ENCODE measurements around the gene XPO4. TPM values are rescaled to one million over a fixed set of nuclear protein-coding genes. Genes with fewer than 3 reads are reported as not detected.
A peak's percentile ranks its signal among the peaks of the same experiment; 100 is the strongest.
"Not testable (repeated sequence)": the region's sequence is repeated elsewhere in the genome, so short reads cannot be mapped to it uniquely, and the experiment has no call there.

The XPO4 gene
- total and polyA plus RNA-seq, 2 donors (not counting 3 experiments of a cell fraction or from before 2014, with no cell fraction given) = 6.0 to 22.5 TPM

DNA sequence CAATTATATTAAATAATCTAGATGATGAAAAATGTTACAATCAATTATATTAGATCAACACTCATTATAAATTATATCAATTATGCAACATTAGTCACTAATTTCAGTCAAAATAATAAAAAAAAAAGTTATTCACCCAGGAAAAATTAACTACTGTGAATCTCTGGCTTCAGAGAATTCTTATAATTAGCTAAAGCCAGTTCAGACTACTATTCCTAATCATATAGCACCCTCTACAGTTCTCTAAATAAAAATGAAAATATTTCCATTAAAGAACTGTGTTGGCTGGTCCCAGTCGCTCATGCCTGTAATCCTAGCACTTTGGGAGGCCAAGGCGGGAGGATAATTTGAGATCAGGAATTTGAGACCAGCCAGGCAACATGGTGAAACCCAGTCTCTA lies 33.0 kb downstream of the XPO4 start:
- no peak for FAIRE-seq
- dilution Hi-C loops (cut with MboI; ENCODE audit: extremely low pct_ligation_motif_present, low sequenced_read_pairs) = no loop called here
- no peak for TF ChIP-seq JUN (IDR thresholded peaks at IDR 0.05; ENCODE audit: borderline replicate concordance, insufficient read depth, insufficient read length, low read depth)
- no peak for TF ChIP-seq GATA2 (IDR thresholded peaks at IDR 0.05; ENCODE audit: insufficient read depth, insufficient read length, low read depth, low read length)
- Histone ChIP-seq H3K9ac (replicated peaks; ENCODE audit: extremely low read depth, insufficient read depth, low read length) (no peak overlapping the region), H3K79me2 (ENCODE audit: control insufficient read depth, insufficient read depth, low read length) (peaks cover 79% of the 10 kb centered on the region), H4K20me1 (replicated peaks; ENCODE audit: control insufficient read depth, extremely low read depth, insufficient read depth, low read length) (no peaks in the 10 kb centered on the region), H3K9me3 (replicated peaks; ENCODE audit: control insufficient read depth, insufficient read depth, low read length) (no peaks in the 10 kb centered on the region), H3K4me2 (ENCODE audit: insufficient read depth, low read length) (no peak overlapping the region), H3K36me3 (ENCODE audit: control insufficient read depth in 2 of 2, extremely low read depth in 1 of 2, insufficient read depth in 2 of 2, low read length in 2 of 2) (no peaks in the 10 kb centered on the region), H3K4me3 (replicated peaks in 1 of 3; ENCODE audit: insufficient read depth in 1 of 3, low read depth in 1 of 3, low read length in 3 of 3) (no peak overlapping the region), H3K4me1 (ENCODE audit: control insufficient read depth, extremely low read depth, insufficient read depth, low read length) (peaks cover 16% of the 10 kb centered on the region), H3K27ac (ENCODE audit: insufficient read depth, low read depth, low read length) (no peak overlapping the region), H3K9me1 (replicated peaks; ENCODE audit: control insufficient read depth, extremely low read depth, insufficient read depth, low read length) (no peaks in the 10 kb centered on the region), H2AFZ (ENCODE audit: low read depth, low read length) (no peak overlapping the region), H3K27me3 (ENCODE audit: control insufficient read depth in 2 of 2, insufficient read depth in 2 of 2, low read length in 2 of 2) (no peaks in the 10 kb centered on the region)
- BruUV-seq (replicated peaks) = no TSS peak
- DNase-seq (ENCODE audit: low read depth, low spot score) = peak; percentile 30
- ChIA-PET CTCF (interaction anchor here (0.5 to 3.3 kb wide), 33 partner anchors 10 to 674 kb away, joined by 3 to 40 read pairs (median 5); partner anchors contain the start of genes CRYL1 and IL17D), POLR2A (no interaction called here)
- intact Hi-C loops (cut with micrococcal nuclease) = loop anchor here (1.0 kb wide), 2 partner anchors 157 to 374 kb away; no protein-coding TSS in a partner anchor

DNA sequence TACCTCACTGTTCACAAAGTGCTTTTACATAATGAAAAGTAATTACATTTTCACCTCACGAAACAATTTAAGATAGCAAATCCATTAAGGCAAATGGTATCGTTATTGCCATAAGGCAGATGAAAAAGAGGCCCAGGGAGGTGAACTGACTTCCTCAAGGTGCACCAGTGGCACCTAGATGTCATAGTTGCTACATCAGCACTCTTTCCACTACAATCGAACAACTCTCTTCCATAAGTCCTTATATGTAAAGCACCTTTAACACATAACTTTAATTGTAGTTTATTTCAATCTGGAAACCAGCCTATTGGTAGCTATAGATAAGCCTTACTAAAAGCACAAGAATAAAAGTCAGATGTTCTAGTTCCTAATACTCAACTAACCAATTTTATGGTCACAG lies 35.1 kb downstream of the XPO4 start:
- POLR2A ChIA-PET = no interaction called here

DNA sequence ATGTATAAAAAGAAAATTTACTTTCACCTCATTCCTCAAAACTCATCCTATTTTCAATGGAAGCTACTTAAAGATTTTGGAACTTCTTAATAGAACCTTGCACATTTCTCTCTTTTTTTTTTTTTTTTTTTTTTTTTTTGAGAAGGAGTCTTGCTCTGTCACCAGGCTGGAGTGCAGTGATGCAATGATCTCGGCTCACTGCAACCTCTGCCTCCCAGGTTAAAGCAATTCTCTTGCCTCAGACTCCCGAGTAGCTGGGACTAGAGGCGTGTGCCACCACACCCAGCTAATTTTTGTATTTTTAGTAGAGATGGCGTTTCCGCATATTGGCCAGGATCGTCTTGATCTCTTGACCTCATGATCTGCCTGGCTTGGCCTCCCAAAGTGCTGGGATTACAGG lies 40.9 kb downstream of the XPO4 start:
- H3K4me2 ChIP-seq (ENCODE audit: insufficient read depth, low read length); dilution Hi-C loops (cut with MboI; ENCODE audit: extremely low pct_ligation_motif_present, low sequenced_read_pairs): not testable (repeated sequence)
- CTCF ChIA-PET = interaction anchor here (0.9 to 5.3 kb wide), 5 partner anchors 12 to 34 kb away, joined by 3 to 29 read pairs (median 6); no protein-coding TSS in a partner anchor

More for the DNA sequence above, 35.1 kb downstream of the XPO4 start:
- FAIRE-seq = no peak
- no peaks in the 10 kb centered on the region for H4K20me1 ChIP-seq (replicated peaks; ENCODE audit: control insufficient read depth, extremely low read depth, insufficient read depth, low read length)
- H3K27me3 ChIP-seq (ENCODE audit: control insufficient read depth in 2 of 2, insufficient read depth in 2 of 2, low read length in 2 of 2) = no peaks in the 10 kb centered on the region
- H3K36me3 ChIP-seq (ENCODE audit: control insufficient read depth in 2 of 2, extremely low read depth in 1 of 2, insufficient read depth in 2 of 2, low read length in 2 of 2) = no peaks in the 10 kb centered on the region
- H3K9me1 ChIP-seq (replicated peaks; ENCODE audit: control insufficient read depth, extremely low read depth, insufficient read depth, low read length) = no peaks in the 10 kb centered on the region
- DNase-seq (ENCODE audit: low read depth, low spot score) = no peak
- H3K9me3 ChIP-seq (replicated peaks; ENCODE audit: control insufficient read depth, insufficient read depth, low read length) = no peaks in the 10 kb centered on the region
- no peak overlapping the region for H3K27ac ChIP-seq (ENCODE audit: insufficient read depth, low read depth, low read length)
- H3K9ac ChIP-seq (replicated peaks; ENCODE audit: extremely low read depth, insufficient read depth, low read length) = no peak overlapping the region
- intact Hi-C loops (cut with micrococcal nuclease) (no loop called here), dilution Hi-C loops (cut with MboI; ENCODE audit: extremely low pct_ligation_motif_present, low sequenced_read_pairs) (no loop called here)
- no peak overlapping the region for H3K4me2 ChIP-seq (ENCODE audit: insufficient read depth, low read length)
- CTCF ChIA-PET = interaction anchor here (0.8 to 3.3 kb wide), 8 partner anchors 13 to 670 kb away, joined by 3 to 40 read pairs (median 6); partner anchors contain the start of gene IL17D
- H3K4me1 ChIP-seq (ENCODE audit: control insufficient read depth, extremely low read depth, insufficient read depth, low read length) = no peaks in the 10 kb centered on the region
- no peak overlapping the region for H2AFZ ChIP-seq (ENCODE audit: low read depth, low read length)
- H3K4me3 ChIP-seq (replicated peaks in 1 of 3; ENCODE audit: insufficient read depth in 1 of 3, low read depth in 1 of 3, low read length in 3 of 3) = no peak overlapping the region
- H3K79me2 ChIP-seq (ENCODE audit: control insufficient read depth, insufficient read depth, low read length) = peaks cover 64% of the 10 kb centered on the region
- TF ChIP-seq MYC (IDR thresholded peaks at IDR 0.05; ENCODE audit: low read depth, low read length) (no peak), POLR2AphosphoS5 (IDR thresholded peaks at IDR 0.05; ENCODE audit: insufficient read depth, low read depth, low read length) (no peak), GATA2 (IDR thresholded peaks at IDR 0.05; ENCODE audit: insufficient read depth, insufficient read length, low read depth, low read length) (no peak), POLR2A (IDR thresholded peaks at IDR 0.05; ENCODE audit: low read depth, low read length) (no peak), EZH2 (IDR thresholded peaks at IDR 0.05; ENCODE audit: borderline replicate concordance, low read depth, low read length, severe bottlenecking) (no peak), FOS (IDR thresholded peaks at IDR 0.05; ENCODE audit: borderline replicate concordance, insufficient read depth, low read length) (no peak), JUN (IDR thresholded peaks at IDR 0.05; ENCODE audit: borderline replicate concordance, insufficient read depth, insufficient read length, low read depth) (no peak)
- TF ChIP-seq, protein P1, sequence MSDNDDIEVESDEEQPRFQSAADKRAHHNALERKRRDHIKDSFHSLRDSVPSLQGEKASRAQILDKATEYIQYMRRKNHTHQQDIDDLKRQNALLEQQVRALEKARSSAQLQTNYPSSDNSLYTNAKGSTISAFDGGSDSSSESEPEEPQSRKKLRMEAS (IDR thresholded peaks at IDR 0.05; ENCODE audit: insufficient read depth, insufficient read length) = no peak
- TF ChIP-seq, protein P2, sequence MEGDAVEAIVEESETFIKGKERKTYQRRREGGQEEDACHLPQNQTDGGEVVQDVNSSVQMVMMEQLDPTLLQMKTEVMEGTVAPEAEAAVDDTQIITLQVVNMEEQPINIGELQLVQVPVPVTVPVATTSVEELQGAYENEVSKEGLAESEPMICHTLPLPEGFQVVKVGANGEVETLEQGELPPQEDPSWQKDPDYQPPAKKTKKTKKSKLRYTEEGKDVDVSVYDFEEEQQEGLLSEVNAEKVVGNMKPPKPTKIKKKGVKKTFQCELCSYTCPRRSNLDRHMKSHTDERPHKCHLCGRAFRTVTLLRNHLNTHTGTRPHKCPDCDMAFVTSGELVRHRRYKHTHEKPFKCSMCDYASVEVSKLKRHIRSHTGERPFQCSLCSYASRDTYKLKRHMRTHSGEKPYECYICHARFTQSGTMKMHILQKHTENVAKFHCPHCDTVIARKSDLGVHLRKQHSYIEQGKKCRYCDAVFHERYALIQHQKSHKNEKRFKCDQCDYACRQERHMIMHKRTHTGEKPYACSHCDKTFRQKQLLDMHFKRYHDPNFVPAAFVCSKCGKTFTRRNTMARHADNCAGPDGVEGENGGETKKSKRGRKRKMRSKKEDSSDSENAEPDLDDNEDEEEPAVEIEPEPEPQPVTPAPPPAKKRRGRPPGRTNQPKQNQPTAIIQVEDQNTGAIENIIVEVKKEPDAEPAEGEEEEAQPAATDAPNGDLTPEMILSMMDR (IDR thresholded peaks at IDR 0.05; ENCODE audit: extremely low read depth in 1 of 2, insufficient read depth in 1 of 2, low read depth in 1 of 2, low read length in 2 of 2) = no peak
- no TSS peak for BruUV-seq (replicated peaks)

More for the DNA sequence above, 40.9 kb downstream of the XPO4 start:
- H3K27ac ChIP-seq (ENCODE audit: insufficient read depth, low read depth, low read length); H3K9me1 ChIP-seq (replicated peaks; ENCODE audit: control insufficient read depth, extremely low read depth, insufficient read depth, low read length); FAIRE-seq; POLR2A ChIA-PET; H3K9me3 ChIP-seq (replicated peaks; ENCODE audit: control insufficient read depth, insufficient read depth, low read length); DNase-seq (ENCODE audit: low read depth, low spot score); H3K4me1 ChIP-seq (ENCODE audit: control insufficient read depth, extremely low read depth, insufficient read depth, low read length); H3K9ac ChIP-seq (replicated peaks; ENCODE audit: extremely low read depth, insufficient read depth, low read length); H3K4me3 ChIP-seq (replicated peaks in 1 of 3; ENCODE audit: insufficient read depth in 1 of 3, low read depth in 1 of 3, low read length in 3 of 3); intact Hi-C loops (cut with micrococcal nuclease); H3K36me3 ChIP-seq (ENCODE audit: control insufficient read depth in 2 of 2, extremely low read depth in 1 of 2, insufficient read depth in 2 of 2, low read length in 2 of 2); H4K20me1 ChIP-seq (replicated peaks; ENCODE audit: control insufficient read depth, extremely low read depth, insufficient read depth, low read length); BruUV-seq (replicated peaks); H3K27me3 ChIP-seq (ENCODE audit: control insufficient read depth in 2 of 2, insufficient read depth in 2 of 2, low read length in 2 of 2); H2AFZ ChIP-seq (ENCODE audit: low read depth, low read length): not testable (repeated sequence)
- H3K79me2 ChIP-seq (ENCODE audit: control insufficient read depth, insufficient read depth, low read length) = peaks cover 17% of the 10 kb centered on the region

All from endothelial cell of umbilical vein (primary cell).